HG03103 (cell line): ENCODE data around the gene TMEM9B.

Source experiments
- ATAC-seq: cut with Tn5 transposase; IDR thresholded peaks from one replicate; pipeline ENCODE4 v1.9.1; 2021; ENCODE audit warnings: low read depth; ENCODE audit not compliant: unreplicated experiment

Gene TMEM9B

DNA sequence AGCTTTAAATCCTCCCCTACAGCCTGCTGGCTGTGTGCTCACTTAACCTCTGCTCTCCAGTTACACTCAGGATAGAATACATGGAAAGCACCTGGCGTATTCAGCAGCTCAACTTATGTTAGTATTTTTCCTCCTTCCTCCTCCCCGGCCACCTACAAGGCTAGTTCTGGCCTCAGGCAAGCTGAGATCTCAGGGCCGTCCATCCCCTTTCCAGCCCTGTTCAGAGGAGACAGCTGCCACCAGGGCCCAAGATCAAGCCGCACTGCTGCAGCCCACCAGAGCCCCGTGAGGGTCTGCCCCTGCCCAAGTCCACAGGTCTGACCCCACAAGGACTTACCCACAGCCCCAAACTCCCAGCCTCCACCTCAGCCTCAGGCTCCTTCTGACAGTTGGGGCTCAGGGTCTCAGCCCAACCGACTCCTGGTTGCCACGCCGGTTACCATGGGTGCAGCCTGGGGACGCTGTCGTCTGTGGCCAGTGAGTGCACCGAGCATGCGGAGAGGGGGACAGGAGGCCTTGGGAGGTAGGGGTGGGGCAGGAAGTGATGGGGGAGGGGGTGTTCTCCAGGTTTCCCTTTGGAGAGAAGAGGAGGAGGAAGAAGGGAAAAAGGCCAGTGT, 31.6 kb downstream of the TMEM9B start, which contains the start of gene C11orf16:
Gene C11orf16, minus strand, starts transcription at position 384 of the 617 bp plus-strand sequence. CDS start 639 bp downstream, outside the sequence.
- no peak for ATAC-seq

DNA sequence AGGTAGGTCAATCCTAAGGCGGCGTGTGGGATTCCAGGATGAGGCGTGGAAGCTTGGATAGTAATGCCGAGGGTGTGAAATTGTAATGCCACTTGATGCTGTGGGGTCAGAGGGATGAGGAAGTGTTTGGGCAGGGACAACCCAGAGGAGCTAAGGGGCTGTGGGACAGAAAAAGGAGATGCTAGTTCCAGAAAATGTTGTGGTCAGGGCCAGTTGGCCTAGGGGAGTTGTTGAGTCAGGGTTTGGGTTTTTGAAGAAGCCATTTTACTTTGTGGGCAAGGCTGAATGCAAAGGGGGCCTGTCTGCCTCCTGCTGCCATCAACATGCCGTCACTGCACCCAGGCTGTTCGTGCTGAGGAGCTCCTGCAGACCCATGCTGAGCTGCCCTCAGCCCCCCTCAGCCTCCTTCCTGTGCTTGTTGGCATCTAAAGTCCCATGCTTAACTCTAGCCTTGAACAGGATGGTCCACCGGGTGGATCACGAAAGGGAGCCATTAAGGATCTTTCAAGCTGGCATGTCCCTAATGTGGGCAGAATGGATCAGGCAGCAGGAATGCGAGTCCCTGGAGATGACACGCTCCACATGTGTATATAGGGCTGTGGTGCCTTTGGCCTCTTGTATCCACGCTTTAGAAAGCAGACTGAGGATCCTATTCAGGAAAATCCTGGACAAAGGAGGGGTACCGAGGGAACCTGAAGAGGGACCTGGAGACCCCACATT, 33.6 kb downstream of the TMEM9B start:
- ATAC-seq = no peak

DNA sequence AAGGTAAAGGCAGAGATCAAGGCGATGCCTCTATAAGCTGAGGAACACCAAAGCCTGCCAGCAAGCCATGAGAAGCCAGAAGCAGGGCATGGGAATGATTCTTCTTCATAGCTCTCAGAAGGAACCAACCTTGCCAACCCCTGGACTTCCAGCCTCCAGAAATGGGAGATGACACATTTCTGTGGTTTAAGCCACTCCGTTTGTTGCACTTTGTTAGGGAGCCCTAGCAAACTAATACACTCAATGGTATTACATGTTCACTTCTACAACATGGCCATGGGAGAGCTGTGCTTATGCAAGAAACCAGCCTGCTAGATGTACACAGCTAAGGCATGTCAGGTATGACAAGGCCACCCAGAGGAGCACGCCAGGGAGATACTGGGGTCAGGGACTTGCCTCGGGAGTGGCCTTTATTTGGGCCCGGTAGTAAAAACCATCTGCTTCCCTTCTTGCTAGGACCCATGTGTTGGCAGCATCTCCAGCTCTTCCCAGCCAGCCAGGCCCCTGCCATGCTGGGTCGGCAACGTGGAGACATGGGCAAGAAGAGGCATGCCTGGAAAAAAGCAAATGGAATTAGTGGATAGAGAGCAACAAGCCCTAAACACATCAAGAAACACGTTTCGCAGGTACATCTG, 35.1 kb downstream of the TMEM9B start:
- ATAC-seq = no peak

DNA sequence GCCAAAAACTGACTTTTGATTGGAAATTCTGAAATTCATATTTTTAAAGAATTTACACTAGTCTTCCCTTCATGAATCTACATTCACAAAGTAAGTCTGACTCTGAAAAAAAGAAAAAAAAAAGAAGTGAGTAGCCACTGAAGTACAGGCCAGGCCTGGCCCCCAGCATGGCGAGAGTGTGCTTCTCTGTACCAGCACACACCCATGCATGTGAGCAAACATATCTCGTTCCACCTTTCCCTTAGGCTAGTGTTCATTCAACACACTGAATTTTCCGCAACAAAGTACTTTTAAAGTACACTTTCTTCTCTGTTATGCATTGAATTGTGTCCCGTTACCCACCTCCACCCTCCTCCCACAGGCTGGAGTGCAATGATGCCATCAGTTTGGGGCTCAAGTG, 36.0 kb downstream of the TMEM9B start:
- no peak for ATAC-seq

DNA sequence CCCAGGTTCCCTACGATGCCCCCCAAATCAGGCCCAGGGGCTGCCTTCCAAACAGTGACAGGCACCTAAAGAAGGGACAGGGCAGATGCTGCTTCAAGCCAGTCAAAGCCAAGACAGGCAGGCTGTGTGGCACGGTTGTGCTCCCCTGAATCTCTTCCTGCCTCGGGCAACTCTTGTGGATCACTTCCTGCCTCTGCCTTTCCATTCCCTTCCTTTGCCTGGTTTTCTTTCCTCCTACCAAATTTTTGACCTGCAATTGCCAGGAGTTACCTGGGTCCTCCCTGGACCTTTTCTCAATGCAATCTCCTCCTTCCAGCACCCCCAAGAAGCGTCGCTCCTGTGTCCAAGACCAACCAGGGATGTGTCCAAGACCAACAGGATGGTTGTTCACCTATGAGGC, 37.0 kb downstream of the TMEM9B start:
- no peak for ATAC-seq

DNA sequence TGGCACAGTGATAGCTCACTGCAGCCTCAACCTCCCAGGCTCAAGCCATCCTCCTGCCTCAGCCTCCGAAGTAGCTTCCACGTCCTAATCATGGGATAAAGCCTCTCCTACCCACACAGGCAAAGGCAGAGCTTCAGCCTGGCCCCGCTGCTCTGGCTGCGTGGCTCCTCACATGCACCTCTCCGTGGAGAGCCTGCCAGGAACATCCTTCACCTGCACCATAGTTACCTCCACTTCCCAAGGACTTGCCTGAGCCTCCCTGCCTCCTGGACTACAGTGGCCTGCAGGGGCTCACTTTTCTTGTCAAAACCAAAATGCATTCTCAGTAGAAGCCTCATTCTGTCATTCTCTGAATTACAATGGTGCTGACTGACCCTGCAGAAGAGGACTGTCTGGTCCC, 38.0 kb downstream of the TMEM9B start:
- no peak for ATAC-seq

DNA sequence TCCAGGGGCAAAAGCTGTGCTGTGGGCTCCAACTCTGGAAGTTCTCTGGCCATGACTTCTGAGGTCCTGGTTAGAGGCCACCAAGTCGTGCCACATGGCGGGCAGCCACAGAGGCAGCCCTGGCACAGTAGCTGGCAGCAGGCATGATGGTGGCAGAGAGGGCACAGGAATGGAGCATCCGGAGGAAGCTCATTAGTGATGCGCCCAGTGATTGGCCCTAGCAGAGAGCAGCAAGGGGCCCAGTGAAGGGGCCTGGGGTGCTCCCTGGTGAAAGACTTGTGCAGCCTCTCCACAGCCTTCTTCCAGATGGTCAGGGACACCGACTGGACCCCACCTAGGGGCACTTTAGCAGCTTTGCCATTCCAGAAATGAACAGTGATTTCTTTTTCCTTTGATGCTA, 38.5 kb downstream of the TMEM9B start:
- no peak for ATAC-seq

DNA sequence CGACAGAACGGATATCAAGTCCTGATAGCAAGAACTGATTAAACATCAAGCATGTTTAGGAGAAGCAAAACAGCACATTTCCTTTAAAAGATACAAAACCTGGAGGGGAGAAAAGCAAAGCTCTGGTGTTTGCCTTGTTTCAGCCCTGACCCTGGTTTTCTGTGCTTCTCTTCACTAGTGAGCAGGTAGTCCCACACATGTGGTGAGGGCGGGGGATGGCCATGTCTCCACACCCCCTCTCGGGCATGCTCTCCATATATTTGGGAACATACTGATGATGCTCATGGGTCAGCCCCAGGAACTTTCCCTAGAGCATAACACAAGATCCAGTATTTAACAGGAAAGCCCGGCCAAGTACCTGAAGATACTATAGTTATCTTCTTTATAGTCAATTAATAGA, 41.6 kb downstream of the TMEM9B start:
- no peak for ATAC-seq

DNA sequence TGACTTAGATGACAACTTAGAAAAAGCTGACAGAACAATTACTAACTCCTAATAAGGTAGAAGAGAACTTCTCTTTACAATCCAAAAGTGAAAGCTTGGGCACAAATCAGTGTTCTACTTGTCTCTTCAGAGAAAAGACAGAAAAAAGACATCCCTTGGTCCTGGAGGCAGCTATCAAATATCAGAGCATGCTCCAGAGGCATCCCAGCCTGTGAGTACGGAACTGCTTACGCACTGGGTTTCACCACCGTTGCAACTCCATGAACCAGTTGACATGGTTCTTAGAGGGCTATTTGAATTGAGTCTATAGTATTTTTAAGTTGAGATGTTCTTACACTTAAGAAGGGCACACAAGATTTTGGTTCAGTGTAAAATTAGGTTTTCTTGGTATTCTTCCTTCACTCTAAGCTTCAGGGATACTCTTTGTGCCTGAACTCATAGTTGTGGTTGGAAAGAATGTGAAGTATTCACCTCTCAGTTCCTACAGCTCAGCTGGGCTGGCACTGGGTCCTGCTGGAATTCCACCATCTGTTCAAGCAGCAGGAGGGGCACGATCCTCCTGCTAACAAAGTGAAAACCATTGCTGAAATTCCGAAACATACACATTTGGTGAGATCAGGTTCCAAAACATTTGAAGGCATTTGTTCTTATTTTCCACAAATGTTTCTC, 47.0 kb downstream of the TMEM9B start:
- no peak for ATAC-seq

DNA sequence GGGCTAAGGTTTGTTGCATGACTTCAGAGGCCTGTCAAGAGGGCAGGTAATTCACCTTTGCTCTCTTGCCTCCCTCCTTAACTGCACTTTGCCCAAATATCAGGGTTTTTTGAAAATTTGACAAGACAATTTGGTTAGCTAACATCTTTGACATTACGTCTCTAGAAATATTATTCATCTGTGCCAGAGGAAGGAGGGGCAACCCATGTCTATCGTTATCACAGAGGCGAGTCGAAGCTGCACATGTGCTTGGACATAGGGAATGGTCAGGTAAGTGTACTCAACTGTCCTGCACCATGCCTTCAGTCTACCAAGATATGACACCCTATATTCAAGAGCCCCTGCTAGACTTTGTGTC, 49.6 kb downstream of the TMEM9B start:
- ATAC-seq = no peak

DNA sequence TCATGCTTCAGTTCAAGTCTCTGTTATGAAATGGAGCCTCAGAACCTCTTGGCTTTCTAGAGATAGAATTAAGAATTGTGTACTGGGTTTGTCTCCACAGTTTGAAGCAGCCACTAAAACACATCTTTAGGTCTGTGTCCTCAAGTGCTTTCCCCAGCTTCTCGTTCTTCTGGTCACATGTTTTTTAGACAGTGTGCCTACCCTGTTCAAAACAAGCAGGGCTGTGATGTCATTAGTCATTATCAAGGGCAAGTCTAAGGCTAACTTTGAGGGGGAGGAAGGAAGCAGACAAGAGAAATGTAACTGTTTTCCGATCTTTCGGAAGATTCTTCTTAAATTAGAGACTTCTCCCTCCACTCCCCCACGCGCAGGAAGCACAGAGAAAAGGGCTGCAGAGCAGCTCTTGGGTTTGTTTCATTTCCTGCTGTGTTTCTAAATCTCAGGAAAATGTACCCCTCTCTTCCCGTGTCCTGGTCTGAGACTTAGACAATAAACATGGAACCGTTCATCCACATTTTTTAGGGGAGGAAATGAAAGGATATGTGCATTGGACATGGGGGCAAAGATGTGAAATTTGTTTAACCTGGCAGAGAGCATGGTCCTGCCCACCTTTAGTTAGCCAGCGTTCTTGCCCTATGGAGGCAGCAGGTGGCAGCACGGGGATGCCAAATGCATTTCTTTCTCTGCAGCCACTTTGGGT, 50.1 kb downstream of the TMEM9B start:
- ATAC-seq = no peak

DNA sequence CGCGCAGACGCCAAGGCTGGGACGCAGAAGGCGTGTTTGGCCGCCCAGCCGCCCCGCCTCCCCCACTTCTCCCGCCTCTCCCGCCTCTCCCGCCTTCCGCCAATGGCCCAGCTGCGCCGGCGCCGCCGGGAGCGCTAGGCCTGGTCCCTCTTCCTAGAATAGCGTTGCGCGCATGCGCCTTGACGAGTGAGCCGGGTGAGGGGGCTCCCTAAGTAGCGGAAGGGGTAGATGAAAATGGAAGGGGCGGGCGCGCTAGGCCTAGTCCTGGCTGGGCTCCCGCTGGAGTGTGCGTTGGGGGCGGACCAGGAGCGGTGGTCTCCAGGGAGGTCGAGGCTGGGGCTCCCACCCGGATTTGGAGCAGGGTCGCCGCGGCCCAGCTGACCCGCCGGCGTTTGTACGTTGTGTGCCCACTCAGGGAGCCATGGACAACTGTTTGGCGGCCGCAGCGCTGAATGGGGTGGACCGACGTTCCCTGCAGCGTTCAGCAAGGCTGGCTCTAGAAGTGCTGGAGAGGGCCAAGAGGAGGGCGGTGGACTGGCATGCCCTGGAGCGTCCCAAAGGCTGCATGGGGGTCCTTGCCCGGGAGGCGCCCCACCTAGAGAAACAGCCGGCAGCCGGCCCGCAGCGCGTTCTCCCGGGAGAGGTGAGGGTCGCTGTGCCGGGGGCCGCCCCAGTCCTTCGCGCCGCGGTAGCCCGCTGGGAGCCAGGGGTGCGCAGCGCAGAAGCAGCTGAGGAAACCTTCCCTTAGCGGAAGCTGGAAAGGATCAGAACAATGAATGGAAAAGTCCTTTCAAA, 53.0 kb downstream of the TMEM9B start, which contains the start of gene AKIP1:
Gene AKIP1, plus strand, starts transcription at position 161 of the 795 bp plus-strand sequence. Its CDS starts 261 bp downstream, at position 422.
- peak; percentile 68 for ATAC-seq

DNA sequence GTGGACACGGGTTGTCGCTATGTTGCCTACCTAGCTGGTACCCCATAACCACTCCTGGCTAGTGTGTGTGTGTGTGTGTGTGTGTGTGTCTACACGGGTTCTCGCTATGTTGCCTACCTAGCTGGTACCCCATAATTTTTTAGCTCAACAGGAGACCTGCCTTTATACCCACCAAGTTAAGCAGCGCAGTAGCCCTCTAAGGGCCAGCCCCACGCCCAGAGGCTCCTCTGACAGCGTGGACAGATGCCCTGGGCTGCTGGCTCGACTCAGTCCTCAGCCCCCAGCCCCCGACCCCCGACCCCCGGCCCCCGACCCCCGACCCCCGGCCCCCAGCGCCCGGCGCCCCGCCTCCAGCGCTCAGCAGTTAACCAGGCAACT, 53.6 kb downstream of the TMEM9B start:
- ATAC-seq = no peak

DNA sequence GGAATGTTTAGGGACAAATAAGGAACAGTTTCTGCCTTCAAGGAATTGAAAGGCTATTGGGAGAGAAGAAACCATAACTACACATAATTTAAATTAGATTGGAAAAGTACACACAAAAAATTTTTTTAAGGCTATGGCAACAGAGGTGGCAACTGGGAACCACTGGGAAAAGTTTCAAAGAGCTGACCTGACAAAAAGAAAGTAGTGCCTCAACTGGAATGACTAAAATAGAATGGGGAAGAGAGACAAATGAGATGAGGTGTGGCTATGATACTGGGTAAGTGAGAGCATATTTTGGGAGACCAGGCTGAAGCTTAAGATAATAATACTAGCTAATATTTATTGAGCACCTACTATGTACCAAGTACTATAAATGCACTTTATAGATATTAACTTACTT, 56.1 kb downstream of the TMEM9B start:
- no peak for ATAC-seq

DNA sequence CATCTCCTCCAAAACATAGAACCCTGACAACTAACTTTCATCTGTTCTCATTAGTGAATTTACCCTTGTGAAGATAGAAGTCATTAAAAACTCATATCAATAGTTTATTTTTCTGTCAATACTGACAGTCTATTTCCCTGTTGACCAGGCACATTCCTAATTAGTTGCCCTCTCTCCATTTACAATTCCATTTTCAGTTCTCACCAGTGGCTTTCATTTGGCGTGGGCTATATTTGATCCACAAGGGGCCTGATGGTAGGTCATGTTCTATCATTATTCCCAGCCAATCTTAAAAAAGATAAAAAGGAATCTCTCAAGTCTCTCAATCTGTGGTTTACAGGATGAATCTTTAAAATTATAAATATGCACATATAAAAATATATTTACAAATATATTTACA, 57.1 kb downstream of the TMEM9B start:
- no peak for ATAC-seq

DNA sequence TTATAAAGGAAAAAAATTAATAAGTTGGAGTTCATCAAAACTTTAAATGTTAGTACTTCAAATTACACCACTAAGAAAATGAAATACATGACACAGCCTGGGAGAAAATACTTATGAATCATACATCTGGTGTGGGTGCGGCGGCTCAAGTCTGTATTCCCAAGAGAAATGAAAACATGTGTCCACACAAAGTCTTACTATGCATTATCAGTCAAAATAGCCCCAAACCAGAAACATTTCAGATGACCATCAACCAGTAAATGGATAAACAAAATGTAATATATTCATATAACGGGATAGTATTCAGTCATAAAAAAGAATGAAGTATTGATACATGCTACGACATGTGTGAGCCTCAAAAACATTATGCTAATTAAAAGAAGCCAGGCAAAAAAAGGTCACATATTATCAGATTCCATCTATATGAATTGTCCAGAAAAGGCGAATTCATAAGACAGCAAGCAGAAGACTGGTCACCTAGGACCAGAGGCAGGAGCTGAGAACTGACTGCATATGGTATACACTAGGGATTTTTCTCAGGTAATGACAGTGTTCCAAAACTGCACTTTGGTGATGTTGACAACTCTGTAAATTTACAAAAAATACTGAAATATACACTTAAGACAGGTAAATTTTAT, 58.6 kb downstream of the TMEM9B start:
- ATAC-seq = no peak

DNA sequence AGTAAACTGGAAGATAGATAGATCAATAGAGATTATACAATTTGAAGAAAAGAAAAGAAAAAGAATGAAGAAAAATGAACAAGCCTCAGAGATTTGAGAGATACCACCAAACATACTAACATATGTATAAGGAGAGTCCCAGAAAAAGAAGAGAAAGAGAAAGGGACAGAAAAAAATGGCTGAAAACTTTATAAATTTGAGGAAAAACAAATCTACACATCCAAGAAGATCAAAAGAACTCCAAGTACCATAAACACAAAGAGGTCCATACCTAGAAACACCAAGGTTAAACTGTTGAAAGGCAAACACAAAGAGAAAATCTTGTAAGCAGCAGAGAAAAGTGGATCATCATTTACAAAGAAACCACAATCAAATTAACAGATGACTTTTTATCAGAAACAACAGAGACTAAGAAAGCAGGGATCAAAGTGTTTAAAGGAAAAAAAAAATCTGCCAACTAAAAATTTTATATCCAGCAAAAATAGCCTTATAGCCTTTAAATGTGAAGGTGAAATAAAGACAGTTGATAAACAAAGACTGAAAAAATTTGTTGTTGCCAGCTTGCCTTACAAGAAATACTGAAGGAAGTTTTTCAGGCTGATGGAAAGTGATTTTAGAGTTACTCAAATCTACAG, 65.0 kb downstream of the TMEM9B start:
- no peak for ATAC-seq
